ENCODE measurements around the gene PUS3. TPM values are rescaled to one million over a fixed set of nuclear protein-coding genes. Genes with fewer than 3 reads are reported as not detected.

PUS3 gene
- total RNA-seq, 6 donors from 2014 or later = 2.6 to 22.5 (median 10.0) TPM

DNA sequence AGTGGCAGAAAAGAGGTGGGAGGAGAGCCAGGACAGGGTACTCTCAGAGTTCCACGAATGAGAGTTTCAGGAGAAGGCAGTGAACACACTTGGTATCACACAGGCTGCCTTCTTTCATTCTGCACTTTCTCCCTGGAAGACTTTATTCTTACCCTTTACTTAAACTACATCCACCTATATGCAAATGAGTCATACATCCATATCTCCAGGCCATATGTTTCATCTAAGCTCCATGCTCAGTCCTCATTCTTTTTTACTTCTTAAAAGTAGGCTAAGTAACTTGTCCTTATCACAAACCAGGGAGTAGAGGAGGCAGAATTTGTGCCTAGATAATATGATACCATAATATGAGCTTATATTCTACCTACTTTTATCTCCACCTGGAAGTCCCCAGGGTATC lies 21.7 kb downstream of the PUS3 start:
- H3K27ac ChIP-seq = no peak overlapping the region
- no peaks in the 10 kb centered on the region for H3K27me3 ChIP-seq
- ATAC-seq (ENCODE audit: low FRiP score in 2 of 2) = no peak
- TF ChIP-seq, protein P1, sequence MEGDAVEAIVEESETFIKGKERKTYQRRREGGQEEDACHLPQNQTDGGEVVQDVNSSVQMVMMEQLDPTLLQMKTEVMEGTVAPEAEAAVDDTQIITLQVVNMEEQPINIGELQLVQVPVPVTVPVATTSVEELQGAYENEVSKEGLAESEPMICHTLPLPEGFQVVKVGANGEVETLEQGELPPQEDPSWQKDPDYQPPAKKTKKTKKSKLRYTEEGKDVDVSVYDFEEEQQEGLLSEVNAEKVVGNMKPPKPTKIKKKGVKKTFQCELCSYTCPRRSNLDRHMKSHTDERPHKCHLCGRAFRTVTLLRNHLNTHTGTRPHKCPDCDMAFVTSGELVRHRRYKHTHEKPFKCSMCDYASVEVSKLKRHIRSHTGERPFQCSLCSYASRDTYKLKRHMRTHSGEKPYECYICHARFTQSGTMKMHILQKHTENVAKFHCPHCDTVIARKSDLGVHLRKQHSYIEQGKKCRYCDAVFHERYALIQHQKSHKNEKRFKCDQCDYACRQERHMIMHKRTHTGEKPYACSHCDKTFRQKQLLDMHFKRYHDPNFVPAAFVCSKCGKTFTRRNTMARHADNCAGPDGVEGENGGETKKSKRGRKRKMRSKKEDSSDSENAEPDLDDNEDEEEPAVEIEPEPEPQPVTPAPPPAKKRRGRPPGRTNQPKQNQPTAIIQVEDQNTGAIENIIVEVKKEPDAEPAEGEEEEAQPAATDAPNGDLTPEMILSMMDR (IDR thresholded peaks at IDR 0.05) = no peak
- TF ChIP-seq EP300 (IDR thresholded peaks at IDR 0.05) (no peak), POLR2AphosphoS5 (IDR thresholded peaks at IDR 0.05) (no peak), POLR2A (IDR thresholded peaks at IDR 0.05) (no peak)
- no peaks in the 10 kb centered on the region for H3K9me3 ChIP-seq
- H3K36me3 ChIP-seq = no peaks in the 10 kb centered on the region
- no peak overlapping the region for H3K4me3 ChIP-seq
- H3K4me1 ChIP-seq = no peaks in the 10 kb centered on the region
- no peak for DNase-seq
- WGBS, 2 donors = 61 to 81% methylated on average over 1 of the region's 1 CpG

DNA sequence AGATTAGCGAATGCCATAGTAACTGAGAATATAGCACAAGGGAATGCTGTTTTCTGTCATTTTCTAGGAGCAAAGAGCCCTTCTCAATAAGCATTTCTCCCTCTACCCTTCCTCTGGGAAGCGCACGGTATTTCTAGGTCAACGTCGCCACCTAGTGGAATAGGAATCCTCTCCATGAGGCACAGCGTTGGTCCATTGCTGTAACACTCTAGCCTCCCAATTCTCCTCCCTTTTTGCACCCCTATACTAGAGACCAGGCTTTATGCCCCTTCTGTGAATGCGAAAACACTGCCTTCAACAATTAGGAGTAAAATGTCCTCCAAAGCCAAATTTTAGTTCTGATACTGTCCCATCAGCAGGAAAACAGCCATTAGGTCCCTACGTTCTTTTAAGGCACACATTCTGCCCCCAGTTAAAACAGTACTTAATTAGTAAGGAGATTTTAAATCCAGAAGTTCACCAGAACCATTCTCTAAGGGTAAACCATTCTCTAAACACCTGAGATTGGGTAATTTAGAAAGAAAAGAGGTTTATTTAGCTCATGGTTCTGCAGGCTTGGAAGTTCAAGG lies 28.4 kb downstream of the PUS3 start:
- no peaks in the 10 kb centered on the region for H3K27me3 ChIP-seq
- WGBS, 2 donors = 13 to 14% methylated on average over 8 of the region's 8 CpGs
- no peak overlapping the region for H3K4me3 ChIP-seq
- H3K9me3 ChIP-seq = no peaks in the 10 kb centered on the region
- H3K36me3 ChIP-seq = no peaks in the 10 kb centered on the region
- DNase-seq (no peak), ATAC-seq (ENCODE audit: low FRiP score in 2 of 2) (peak in 1 of 2 donors; percentile 95)
- no peaks in the 10 kb centered on the region for H3K4me1 ChIP-seq
- TF ChIP-seq POLR2AphosphoS5 (IDR thresholded peaks at IDR 0.05) = no peak
- TF ChIP-seq, protein P1 (IDR thresholded peaks at IDR 0.05) = peak; percentile 39 to 75 (median 64)
- TF ChIP-seq POLR2A (IDR thresholded peaks at IDR 0.05) = no peak
- H3K27ac ChIP-seq = no peak overlapping the region

DNA sequence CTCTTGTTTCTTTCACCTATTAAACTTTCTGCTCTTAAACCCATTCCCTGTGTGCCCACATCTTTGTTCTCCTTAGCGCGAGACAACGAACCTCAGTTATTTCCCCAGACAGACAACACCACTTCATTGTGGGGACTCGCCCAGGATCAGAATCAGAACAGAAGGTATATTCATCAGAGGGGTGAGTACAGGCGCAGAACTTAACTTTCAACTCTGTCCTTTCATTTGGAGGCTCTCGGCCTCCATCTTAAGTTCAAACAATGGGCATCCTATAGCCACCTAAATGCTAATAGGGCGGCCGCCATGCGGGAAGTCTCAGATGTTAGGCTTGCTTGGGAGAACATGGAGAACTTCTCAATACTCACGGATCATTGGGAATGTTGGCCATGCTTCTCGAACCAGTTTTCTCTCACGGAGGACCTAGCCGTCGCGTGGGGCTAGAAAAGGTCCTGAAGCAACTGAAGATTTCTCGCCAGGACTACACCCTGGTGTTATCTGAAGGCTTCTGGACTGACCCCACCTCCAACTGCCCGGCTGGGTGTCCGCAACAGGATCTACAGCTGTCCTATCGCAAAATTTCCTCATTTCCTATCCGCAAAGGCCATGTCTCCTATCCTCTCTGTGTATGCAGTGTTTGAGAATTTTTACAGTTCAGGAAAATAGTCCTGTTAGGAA lies 29.0 kb downstream of the PUS3 start:
- Histone ChIP-seq H3K36me3 (no peaks in the 10 kb centered on the region), H3K9me3 (no peaks in the 10 kb centered on the region), H3K4me1 (no peaks in the 10 kb centered on the region), H3K27ac (no peak overlapping the region), H3K4me3 (no peak overlapping the region), H3K27me3 (no peaks in the 10 kb centered on the region)
- 71 to 77% methylated on average over 18 to 20 of the region's 20 CpGs for WGBS, 2 donors
- ATAC-seq (ENCODE audit: low FRiP score in 2 of 2) (peak in 1 of 2 donors; percentile 53), DNase-seq (no peak)
- no peak for TF ChIP-seq POLR2AphosphoS5 (IDR thresholded peaks at IDR 0.05)
- TF ChIP-seq, protein P1 (IDR thresholded peaks at IDR 0.05) = no peak
- TF ChIP-seq EP300 (IDR thresholded peaks at IDR 0.05) = no peak
- TF ChIP-seq POLR2A (IDR thresholded peaks at IDR 0.05) = no peak

DNA sequence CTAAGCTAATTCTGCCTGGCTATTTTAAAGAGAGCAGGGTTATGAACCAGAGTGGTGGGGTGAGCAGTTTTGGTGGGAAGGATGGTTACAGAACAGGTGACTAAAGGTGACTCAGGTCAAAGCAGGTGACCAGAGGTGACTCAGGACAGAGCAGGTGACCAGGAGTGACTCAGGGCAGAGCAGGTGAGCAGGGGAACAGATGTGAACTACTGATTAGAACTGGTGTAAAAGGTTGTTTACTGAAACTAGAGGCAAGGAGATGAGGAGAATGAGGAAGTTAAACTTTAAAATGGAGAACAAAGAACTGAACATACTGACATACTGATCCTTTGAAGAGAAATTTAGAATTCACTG lies 30.9 kb downstream of the PUS3 start:
- Histone ChIP-seq H3K27me3 (no peaks in the 10 kb centered on the region), H3K27ac (no peak overlapping the region), H3K36me3 (no peaks in the 10 kb centered on the region), H3K9me3 (no peaks in the 10 kb centered on the region), H3K4me1 (no peaks in the 10 kb centered on the region), H3K4me3 (no peak overlapping the region)
- TF ChIP-seq POLR2A (IDR thresholded peaks at IDR 0.05) (no peak), POLR2AphosphoS5 (IDR thresholded peaks at IDR 0.05) (no peak), EP300 (IDR thresholded peaks at IDR 0.05) (no peak)
- TF ChIP-seq, protein P1 (IDR thresholded peaks at IDR 0.05) = no peak
- ATAC-seq (ENCODE audit: low FRiP score in 2 of 2) = no peak
- DNase-seq = no peak
